ENCODE results near the gene SCN1A. TPM values are rescaled to one million over a fixed set of nuclear protein-coding genes. Genes with fewer than 3 reads are reported as not detected.
"Not testable (repeated sequence)": the region's sequence is repeated elsewhere in the genome, so short reads cannot be mapped to it uniquely, and the experiment has no call there.

SCN1A gene
- total and polyA plus RNA-seq, 2 experiments from 2014 or later: under 0.01 TPM; not detected in 1

- no peak overlapping the region for H3K27ac ChIP-seq
- TF ChIP-seq, protein P1, sequence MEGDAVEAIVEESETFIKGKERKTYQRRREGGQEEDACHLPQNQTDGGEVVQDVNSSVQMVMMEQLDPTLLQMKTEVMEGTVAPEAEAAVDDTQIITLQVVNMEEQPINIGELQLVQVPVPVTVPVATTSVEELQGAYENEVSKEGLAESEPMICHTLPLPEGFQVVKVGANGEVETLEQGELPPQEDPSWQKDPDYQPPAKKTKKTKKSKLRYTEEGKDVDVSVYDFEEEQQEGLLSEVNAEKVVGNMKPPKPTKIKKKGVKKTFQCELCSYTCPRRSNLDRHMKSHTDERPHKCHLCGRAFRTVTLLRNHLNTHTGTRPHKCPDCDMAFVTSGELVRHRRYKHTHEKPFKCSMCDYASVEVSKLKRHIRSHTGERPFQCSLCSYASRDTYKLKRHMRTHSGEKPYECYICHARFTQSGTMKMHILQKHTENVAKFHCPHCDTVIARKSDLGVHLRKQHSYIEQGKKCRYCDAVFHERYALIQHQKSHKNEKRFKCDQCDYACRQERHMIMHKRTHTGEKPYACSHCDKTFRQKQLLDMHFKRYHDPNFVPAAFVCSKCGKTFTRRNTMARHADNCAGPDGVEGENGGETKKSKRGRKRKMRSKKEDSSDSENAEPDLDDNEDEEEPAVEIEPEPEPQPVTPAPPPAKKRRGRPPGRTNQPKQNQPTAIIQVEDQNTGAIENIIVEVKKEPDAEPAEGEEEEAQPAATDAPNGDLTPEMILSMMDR (IDR thresholded peaks at IDR 0.05; ENCODE audit: low read depth, low read length): no peak
- no peaks in the 10 kb centered on the region for H3K4me1 ChIP-seq (ENCODE audit: low read depth)
- no peaks in the 10 kb centered on the region for H3K9me3 ChIP-seq (ENCODE audit: low read depth)
- no peaks in the 10 kb centered on the region for H3K36me3 ChIP-seq
- no peak for DNase-seq (ENCODE audit: low read depth in 1 of 2, low spot score in 1 of 2)
- no peak overlapping the region for H3K4me3 ChIP-seq
- no peaks in the 10 kb centered on the region for H3K27me3 ChIP-seq
These were observed 13.1 kb upstream of the SCN1A start for GRCh38 chr2:166140932-166141331.

DNA sequence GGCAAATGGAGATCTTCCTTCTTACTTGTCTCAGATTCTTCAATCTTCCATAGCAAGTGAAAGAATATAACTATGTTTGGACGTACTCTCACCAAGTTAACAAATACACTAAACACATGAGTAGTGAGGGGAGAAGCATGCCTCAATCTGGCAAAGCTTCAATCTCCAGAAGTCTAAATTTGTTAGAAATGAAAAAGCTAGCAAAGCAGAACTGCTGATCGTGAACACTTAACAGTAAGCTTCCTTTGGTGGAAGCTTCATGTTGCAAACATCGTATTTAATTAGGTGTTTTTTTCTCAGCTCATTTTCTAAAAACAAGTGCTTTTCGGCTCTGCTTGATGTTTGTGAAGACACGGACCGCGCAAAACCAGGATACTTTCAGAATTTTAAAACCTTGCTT lies 12.7 kb upstream of the SCN1A start:
- H3K36me3 ChIP-seq: no peaks in the 10 kb centered on the region
- no peaks in the 10 kb centered on the region for H3K27me3 ChIP-seq
- H3K4me3 ChIP-seq: no peak overlapping the region
- H3K4me1 ChIP-seq (ENCODE audit: low read depth): no peaks in the 10 kb centered on the region
- TF ChIP-seq, protein P1 (IDR thresholded peaks at IDR 0.05; ENCODE audit: low read depth, low read length): no peak
- H3K27ac ChIP-seq: no peak overlapping the region
- no peaks in the 10 kb centered on the region for H3K9me3 ChIP-seq (ENCODE audit: low read depth)
- no peak for DNase-seq (ENCODE audit: low read depth in 1 of 2, low spot score in 1 of 2)

GRCh38 chr2:166139479-166139878 lies 11.7 kb upstream of the SCN1A start:
- DNase-seq (ENCODE audit: low read depth in 1 of 2, low spot score in 1 of 2); H3K9me3 ChIP-seq (ENCODE audit: low read depth); H3K27me3 ChIP-seq; H3K4me3 ChIP-seq; H3K27ac ChIP-seq; H3K4me1 ChIP-seq (ENCODE audit: low read depth); H3K36me3 ChIP-seq: not testable (repeated sequence)

DNA sequence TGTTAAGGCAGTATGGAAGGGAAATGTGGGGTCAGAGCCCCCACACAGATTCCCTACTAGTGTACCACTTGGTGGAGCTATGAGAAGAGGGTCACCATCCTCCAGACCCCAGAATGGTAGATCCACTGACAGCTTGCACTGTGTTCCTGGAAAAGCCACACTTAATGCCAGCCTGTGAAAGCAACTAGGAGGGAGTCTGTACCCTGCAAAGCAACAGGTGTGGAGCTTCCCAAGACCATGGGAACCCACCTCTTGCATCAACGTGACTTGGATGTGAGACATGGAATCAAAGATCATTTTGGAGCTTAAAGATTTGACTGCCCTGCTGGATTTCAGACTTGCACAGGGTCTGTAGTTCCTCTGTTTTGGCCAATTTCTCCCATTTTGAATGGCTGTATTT lies 10.8 kb upstream of the SCN1A start:
- DNase-seq (ENCODE audit: low read depth in 1 of 2, low spot score in 1 of 2): no peak
- Histone ChIP-seq H3K27me3 (no peaks in the 10 kb centered on the region), H3K27ac (no peak overlapping the region), H3K4me1 (ENCODE audit: low read depth) (no peaks in the 10 kb centered on the region), H3K9me3 (ENCODE audit: low read depth) (no peaks in the 10 kb centered on the region), H3K4me3 (no peak overlapping the region), H3K36me3 (no peaks in the 10 kb centered on the region)
- TF ChIP-seq, protein P1 (IDR thresholded peaks at IDR 0.05; ENCODE audit: low read depth, low read length): no peak

DNA sequence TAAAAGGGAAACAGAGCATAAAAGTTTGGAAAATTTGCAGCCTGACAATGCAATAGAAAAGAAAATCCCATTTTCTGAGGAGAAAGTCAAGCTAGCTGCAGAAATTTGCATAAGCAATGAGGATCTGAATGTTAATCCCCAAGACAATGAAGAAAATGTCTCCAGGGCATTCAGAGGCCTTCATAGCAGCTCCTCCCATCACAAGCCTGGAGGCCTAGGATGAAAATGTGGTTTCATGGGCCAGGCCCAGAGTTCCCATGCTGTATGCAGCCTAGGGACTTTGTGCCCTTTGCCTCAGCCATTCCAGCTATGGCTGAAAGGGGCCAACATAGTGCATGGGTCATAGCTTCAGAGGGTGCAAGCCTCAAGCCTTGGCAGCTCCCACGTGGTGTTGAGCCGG lies 10.3 kb upstream of the SCN1A start:
- no peaks in the 10 kb centered on the region for H3K9me3 ChIP-seq (ENCODE audit: low read depth)
- H3K36me3 ChIP-seq: no peaks in the 10 kb centered on the region
- TF ChIP-seq, protein P1 (IDR thresholded peaks at IDR 0.05; ENCODE audit: low read depth, low read length): no peak
- no peak overlapping the region for H3K27ac ChIP-seq
- H3K4me1 ChIP-seq (ENCODE audit: low read depth): no peaks in the 10 kb centered on the region
- DNase-seq (ENCODE audit: low read depth in 1 of 2, low spot score in 1 of 2): no peak
- H3K27me3 ChIP-seq: no peaks in the 10 kb centered on the region
- no peak overlapping the region for H3K4me3 ChIP-seq

DNA sequence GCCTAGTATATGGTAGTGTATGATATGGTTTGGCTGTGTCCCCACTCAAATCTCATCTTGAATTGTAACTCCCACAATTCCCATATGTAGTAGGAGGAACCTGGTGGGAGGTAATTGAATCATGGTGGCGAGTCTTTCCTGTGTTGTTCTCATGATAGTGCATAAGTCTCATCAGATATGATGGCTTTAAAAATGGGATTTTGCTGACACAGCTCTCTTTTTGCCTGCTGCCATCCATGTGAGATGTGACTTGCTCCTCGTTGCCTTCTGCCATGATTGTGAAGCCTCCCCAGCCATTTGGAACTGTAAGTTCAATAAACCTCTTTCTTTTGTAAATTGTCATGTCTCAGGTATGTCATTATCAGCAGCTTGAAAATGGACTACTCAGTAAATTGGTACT lies 9.5 kb upstream of the SCN1A start:
- H3K4me3 ChIP-seq: no peak overlapping the region
- H3K27me3 ChIP-seq: no peaks in the 10 kb centered on the region
- TF ChIP-seq, protein P1 (IDR thresholded peaks at IDR 0.05; ENCODE audit: low read depth, low read length): no peak
- no peak overlapping the region for H3K27ac ChIP-seq
- DNase-seq (ENCODE audit: low read depth in 1 of 2, low spot score in 1 of 2): no peak
- H3K9me3 ChIP-seq (ENCODE audit: low read depth): no peaks in the 10 kb centered on the region
- no peaks in the 10 kb centered on the region for H3K36me3 ChIP-seq
- H3K4me1 ChIP-seq (ENCODE audit: low read depth): no peaks in the 10 kb centered on the region
